SK-N-SH (cell line): Measurements from ENCODE around the gene HS3ST5. TPM values are rescaled to one million over a fixed set of nuclear protein-coding genes. Genes with fewer than 3 reads are reported as not detected.
"Not testable (repeated sequence)": the region's sequence is repeated elsewhere in the genome, so short reads cannot be mapped to it uniquely, and the experiment has no call there.

Source experiments
- CTCF ChIA-PET: fragments of 300-600, 350-600 bp; formaldehyde crosslinking; extraction: SDS; loops from one replicate; lab custom pipeline; 2021; lab: Yijun Ruan, JAX
- POLR2A ChIA-PET: fragments of 350-600 bp; sonication (Branson Sonifier 250); formaldehyde crosslinking; extraction: SDS; loops from one replicate; lab custom pipeline; 2020; ENCODE audit warnings: antibody characterized with exemption, inconsistent platforms; lab: Yijun Ruan, JAX
- DNase-seq: peaks from one replicate; pipeline ENCODE4 v3.0.0; 2012
- H2AFZ ChIP-seq: fragments of 200-600 bp; sonication (generic); 2 replicates; pipeline ENCODE4 v1.8.1; 2016; ENCODE audit warnings: antibody characterized with exemption, mild to moderate bottlenecking, low read depth
- H3F3A ChIP-seq: fragments of 200-600 bp; sonication (generic); replicated peaks from 2 replicates; pipeline ENCODE3; 2016; ENCODE audit warnings: antibody characterized with exemption, mild to moderate bottlenecking; ENCODE audit not compliant: insufficient read depth
- H3K27ac ChIP-seq, 2 experiments: fragments of 200-500 bp in 1 of 2; fragments of 200-600 bp in 1 of 2; sonication (Bioruptor generic) in 1 of 2; sonication (generic), shearing (Covaris generic) in 1 of 2; 2 replicates each; pipeline versions ENCODE4 v1.5.1 to v1.6.1; 2014 to 2016; ENCODE audit warnings: low read depth in 2 of 2, inconsistent platforms in 1 of 2, low read length in 1 of 2, mild to moderate bottlenecking in 1 of 2, mixed read lengths in 1 of 2
- H3K27me3 ChIP-seq: fragments of 200-600 bp; sonication (generic), shearing (Covaris generic); 2 replicates; pipeline ENCODE4 v1.6.1; 2016; ENCODE audit warnings: mixed run types; ENCODE audit not compliant: insufficient read depth
- H3K36me3 ChIP-seq, 2 experiments: fragments of 200-500 bp in 1 of 2; fragments of 200-600 bp in 1 of 2; sonication (Bioruptor generic) in 1 of 2; sonication (generic) in 1 of 2; replicated peaks in 1 of 2; 2 replicates each; pipeline versions ENCODE3 to v1.5.1; 2014 to 2016; ENCODE audit warnings: low read length in 1 of 2, mild to moderate bottlenecking in 1 of 2; ENCODE audit not compliant: insufficient read depth in 2 of 2, control insufficient read depth in 1 of 2
- H3K4me1 ChIP-seq, 2 experiments: fragments of 200-500 bp in 1 of 2; fragments of 200-600 bp in 1 of 2; sonication (Bioruptor generic) in 1 of 2; sonication (generic), shearing (Covaris generic) in 1 of 2; 2 replicates each; pipeline versions ENCODE4 v1.5.1 to v1.6.1; 2014 to 2016; ENCODE audit warnings: low read depth in 1 of 2, low read length in 1 of 2, mixed run types in 1 of 2; ENCODE audit not compliant: insufficient read depth in 2 of 2, control insufficient read depth in 1 of 2
- H3K4me2 ChIP-seq: fragments of 200-600 bp; sonication (generic), shearing (Covaris generic); 2 replicates; pipeline ENCODE4 v1.6.1; 2017; ENCODE audit warnings: mixed run types
- H3K4me3 ChIP-seq, 2 experiments: fragments of 200-500 bp in 1 of 2; fragments of 200-600 bp in 1 of 2; sonication (Bioruptor generic) in 1 of 2; sonication (generic), shearing (Covaris generic) in 1 of 2; 2 replicates each; pipeline versions ENCODE4 v1.5.1 to v1.8.1; 2014 to 2016; ENCODE audit warnings: low read depth in 2 of 2, inconsistent platforms in 1 of 2, low read length in 1 of 2, mild to moderate bottlenecking in 1 of 2, mixed read lengths in 1 of 2, moderate library complexity in 1 of 2
- H3K79me2 ChIP-seq: fragments of 200-600 bp; sonication (generic); 2 replicates; pipeline ENCODE4 v1.8.1; 2017; ENCODE audit warnings: mild to moderate bottlenecking; ENCODE audit not compliant: insufficient read depth
- H3K9ac ChIP-seq: fragments of 200-600 bp; sonication (generic); 2 replicates; pipeline ENCODE4 v1.6.1; 2017; ENCODE audit warnings: mixed run types
- H3K9me2 ChIP-seq: fragments of 200-600 bp; sonication (generic); 2 replicates; pipeline ENCODE4 v1.6.1; 2017; ENCODE audit warnings: mixed run types
- H3K9me3 ChIP-seq: fragments of 200-600 bp; sonication (generic); 2 replicates; pipeline ENCODE4 v1.6.1; 2017; ENCODE audit warnings: mixed run types, mild to moderate bottlenecking, moderate library complexity
- H4K20me1 ChIP-seq: fragments of 200-600 bp; sonication (generic); 2 replicates; pipeline ENCODE4 v1.6.1; 2017; ENCODE audit warnings: mild to moderate bottlenecking, mixed run types; ENCODE audit not compliant: insufficient read depth
- ELF1 ChIP-seq: IDR thresholded peaks from 2 replicates; pipeline ENCODE4 v1.4.0; 2012
- FOSL2 ChIP-seq: IDR thresholded peaks from 2 replicates; pipeline ENCODE4 v1.4.0; 2012; ENCODE audit warnings: low read depth, mild to moderate bottlenecking, moderate library complexity, borderline replicate concordance
- FOXJ3 ChIP-seq: sonication (generic); formaldehyde crosslinking; IDR thresholded peaks from 2 replicates; pipeline ENCODE4 v1.5.1; 2020; ENCODE audit warnings: mild to moderate bottlenecking, missing genetic modification reagents
- FOXM1 ChIP-seq: IDR thresholded peaks from 2 replicates; pipeline ENCODE4 v1.4.0; 2012; ENCODE audit warnings: low read depth, mild to moderate bottlenecking
- GABPA ChIP-seq: IDR thresholded peaks from 2 replicates; pipeline ENCODE4 v1.4.0; 2012; ENCODE audit warnings: low read depth, mild to moderate bottlenecking
- GATA2 ChIP-seq: sonication (generic); formaldehyde crosslinking; IDR thresholded peaks from 2 replicates; pipeline ENCODE4 v1.5.0; 2020; ENCODE audit warnings: mild to moderate bottlenecking, missing genetic modification reagents
- MEF2A ChIP-seq: IDR thresholded peaks from 2 replicates; pipeline ENCODE4 v1.4.0; 2012; ENCODE audit warnings: low read depth, borderline replicate concordance
- POLR2AphosphoS5 ChIP-seq: IDR thresholded peaks from 2 replicates; pipeline ENCODE4 v1.6.1; 2012; ENCODE audit warnings: low read depth, low read length
- RFX5 ChIP-seq: IDR thresholded peaks from 2 replicates; pipeline ENCODE4 v1.6.1; 2012; ENCODE audit warnings: mild to moderate bottlenecking, improper control_type of control experiment, low read length
- SIN3A ChIP-seq: IDR thresholded peaks from 2 replicates; pipeline ENCODE4 v1.6.1; 2012; ENCODE audit warnings: low read depth, mild to moderate bottlenecking, low read length, moderate library complexity, borderline replicate concordance
- SMC3 ChIP-seq: IDR thresholded peaks from 2 replicates; pipeline ENCODE4 v1.6.1; 2012; ENCODE audit warnings: low read depth, low read length, improper control_type of control experiment
- TAF1 ChIP-seq: IDR thresholded peaks from 2 replicates; pipeline ENCODE4 v1.6.1; 2012; ENCODE audit warnings: low read depth, mild to moderate bottlenecking, low read length, moderate library complexity, borderline replicate concordance
- TCF12 ChIP-seq: IDR thresholded peaks from 2 replicates; pipeline ENCODE4 v1.4.0; 2012
- TEAD4 ChIP-seq: IDR thresholded peaks from 2 replicates; pipeline ENCODE4 v1.4.0; 2012; ENCODE audit warnings: mild to moderate bottlenecking, borderline replicate concordance; ENCODE audit not compliant: insufficient read depth
- WGBS: methylation state at CpG from one replicate; pipeline ENCODE4 v1.1.6; 2017; ENCODE audit warnings: low lambda C conversion rate; 5-methylcytosine and 5-hydroxymethylcytosine counted together
- polyA plus RNA-seq, 3 experiments: library from polyadenylated mRNA; depleted of rRNA; stranded (reverse); fragments of >200 nt; gene quantifications; 2 replicates each; pipeline ENCODE4 v1.2.3, GENCODE V29; 2012
- TF ChIP-seq, protein P1 (sequence below): fragments of 150-350 bp; IDR thresholded peaks from 2 replicates; pipeline ENCODE4 v1.6.1; 2016; ENCODE audit warnings: mild to moderate bottlenecking, low read depth, low read length
- TF ChIP-seq, protein P2 (sequence below): fragments of 150-350 bp; IDR thresholded peaks from 2 replicates; pipeline ENCODE4 v1.6.1; 2017; ENCODE audit warnings: antibody characterized with exemption, low read length, low read depth, borderline replicate concordance
- TF ChIP-seq, protein P3 (sequence below): fragments of 200-600 bp; sonication (generic); IDR thresholded peaks from 2 replicates; pipeline ENCODE4 v1.6.1; 2017; ENCODE audit warnings: antibody characterized with exemption, mild to moderate bottlenecking, moderate library complexity
- TF ChIP-seq, protein P4 (sequence below): IDR thresholded peaks from 2 replicates; pipeline ENCODE4 v1.4.0; 2012; ENCODE audit warnings: low read depth, borderline replicate concordance
- TF ChIP-seq, protein P5 (sequence below): IDR thresholded peaks from 2 replicates; pipeline ENCODE4 v1.4.0; 2012; ENCODE audit warnings: low read depth, borderline replicate concordance

The HS3ST5 gene
- polyA plus RNA-seq, 1 of the 3 experiments (the other 2 are of a cell fraction) = 0.02 TPM

DNA sequence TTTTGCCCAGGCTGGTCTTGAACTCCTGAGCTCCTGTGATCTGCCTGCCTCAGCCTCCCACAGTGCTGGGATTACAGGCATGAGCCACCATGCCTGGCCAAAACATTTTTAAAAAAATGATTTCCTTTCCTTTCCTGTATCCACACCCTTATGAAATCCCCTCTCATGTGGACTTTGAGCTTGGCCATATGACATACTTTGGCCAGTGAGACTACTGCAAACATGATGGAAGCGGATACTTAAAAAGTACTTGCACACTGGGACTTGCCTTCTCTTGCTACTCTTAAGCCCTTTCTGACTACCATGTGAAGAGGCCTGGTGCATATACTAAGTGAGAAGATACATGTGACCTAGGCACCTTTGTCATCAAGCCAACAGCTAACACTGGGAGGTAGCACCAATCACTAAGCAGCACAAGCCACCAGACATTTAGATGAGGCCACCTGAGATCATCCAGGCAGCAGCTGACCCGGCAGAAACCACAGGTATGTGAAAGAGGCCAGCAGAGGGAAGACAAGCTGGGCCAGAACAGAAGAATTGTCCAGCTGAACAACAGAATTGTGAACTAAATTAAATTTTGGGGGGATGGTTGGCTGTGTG is 293.4 kb downstream of the HS3ST5 start:
- Histone ChIP-seq H2AFZ (no peak overlapping the region), H3K79me2 (no peaks in the 10 kb centered on the region), H3K4me1 (no peaks in the 10 kb centered on the region), H3K9ac (no peak overlapping the region)
- ChIA-PET CTCF (interaction anchor here (1.5 kb wide), 1 partner anchor 11 kb away, joined by 4 read pairs; no protein-coding TSS in a partner anchor), POLR2A (interaction anchor here (1.3 kb wide), 1 partner anchor 9 kb away, joined by 3 read pairs; no protein-coding TSS in a partner anchor)
- no peak for DNase-seq
- TF ChIP-seq, protein P1, sequence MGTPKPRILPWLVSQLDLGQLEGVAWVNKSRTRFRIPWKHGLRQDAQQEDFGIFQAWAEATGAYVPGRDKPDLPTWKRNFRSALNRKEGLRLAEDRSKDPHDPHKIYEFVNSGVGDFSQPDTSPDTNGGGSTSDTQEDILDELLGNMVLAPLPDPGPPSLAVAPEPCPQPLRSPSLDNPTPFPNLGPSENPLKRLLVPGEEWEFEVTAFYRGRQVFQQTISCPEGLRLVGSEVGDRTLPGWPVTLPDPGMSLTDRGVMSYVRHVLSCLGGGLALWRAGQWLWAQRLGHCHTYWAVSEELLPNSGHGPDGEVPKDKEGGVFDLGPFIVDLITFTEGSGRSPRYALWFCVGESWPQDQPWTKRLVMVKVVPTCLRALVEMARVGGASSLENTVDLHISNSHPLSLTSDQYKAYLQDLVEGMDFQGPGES = no peak
- TF ChIP-seq ELF1 (no peak), FOXJ3 (CRISPR knock-in tag) (no peak), MEF2A (no peak), FOXM1 (no peak), TAF1 (no peak), GABPA (no peak), TEAD4 (no peak), POLR2AphosphoS5 (no peak), SMC3 (no peak), GATA2 (CRISPR knock-in tag) (no peak), TCF12 (no peak), FOSL2 (no peak), SIN3A (no peak), RFX5 (no peak)
- TF ChIP-seq, protein P2, sequence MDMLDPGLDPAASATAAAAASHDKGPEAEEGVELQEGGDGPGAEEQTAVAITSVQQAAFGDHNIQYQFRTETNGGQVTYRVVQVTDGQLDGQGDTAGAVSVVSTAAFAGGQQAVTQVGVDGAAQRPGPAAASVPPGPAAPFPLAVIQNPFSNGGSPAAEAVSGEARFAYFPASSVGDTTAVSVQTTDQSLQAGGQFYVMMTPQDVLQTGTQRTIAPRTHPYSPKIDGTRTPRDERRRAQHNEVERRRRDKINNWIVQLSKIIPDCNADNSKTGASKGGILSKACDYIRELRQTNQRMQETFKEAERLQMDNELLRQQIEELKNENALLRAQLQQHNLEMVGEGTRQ = no peak
- TF ChIP-seq, protein P3, sequence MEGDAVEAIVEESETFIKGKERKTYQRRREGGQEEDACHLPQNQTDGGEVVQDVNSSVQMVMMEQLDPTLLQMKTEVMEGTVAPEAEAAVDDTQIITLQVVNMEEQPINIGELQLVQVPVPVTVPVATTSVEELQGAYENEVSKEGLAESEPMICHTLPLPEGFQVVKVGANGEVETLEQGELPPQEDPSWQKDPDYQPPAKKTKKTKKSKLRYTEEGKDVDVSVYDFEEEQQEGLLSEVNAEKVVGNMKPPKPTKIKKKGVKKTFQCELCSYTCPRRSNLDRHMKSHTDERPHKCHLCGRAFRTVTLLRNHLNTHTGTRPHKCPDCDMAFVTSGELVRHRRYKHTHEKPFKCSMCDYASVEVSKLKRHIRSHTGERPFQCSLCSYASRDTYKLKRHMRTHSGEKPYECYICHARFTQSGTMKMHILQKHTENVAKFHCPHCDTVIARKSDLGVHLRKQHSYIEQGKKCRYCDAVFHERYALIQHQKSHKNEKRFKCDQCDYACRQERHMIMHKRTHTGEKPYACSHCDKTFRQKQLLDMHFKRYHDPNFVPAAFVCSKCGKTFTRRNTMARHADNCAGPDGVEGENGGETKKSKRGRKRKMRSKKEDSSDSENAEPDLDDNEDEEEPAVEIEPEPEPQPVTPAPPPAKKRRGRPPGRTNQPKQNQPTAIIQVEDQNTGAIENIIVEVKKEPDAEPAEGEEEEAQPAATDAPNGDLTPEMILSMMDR = no peak
- TF ChIP-seq, protein P4, sequence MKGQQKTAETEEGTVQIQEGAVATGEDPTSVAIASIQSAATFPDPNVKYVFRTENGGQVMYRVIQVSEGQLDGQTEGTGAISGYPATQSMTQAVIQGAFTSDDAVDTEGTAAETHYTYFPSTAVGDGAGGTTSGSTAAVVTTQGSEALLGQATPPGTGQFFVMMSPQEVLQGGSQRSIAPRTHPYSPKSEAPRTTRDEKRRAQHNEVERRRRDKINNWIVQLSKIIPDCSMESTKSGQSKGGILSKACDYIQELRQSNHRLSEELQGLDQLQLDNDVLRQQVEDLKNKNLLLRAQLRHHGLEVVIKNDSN = no peak
- TF ChIP-seq, protein P5, sequence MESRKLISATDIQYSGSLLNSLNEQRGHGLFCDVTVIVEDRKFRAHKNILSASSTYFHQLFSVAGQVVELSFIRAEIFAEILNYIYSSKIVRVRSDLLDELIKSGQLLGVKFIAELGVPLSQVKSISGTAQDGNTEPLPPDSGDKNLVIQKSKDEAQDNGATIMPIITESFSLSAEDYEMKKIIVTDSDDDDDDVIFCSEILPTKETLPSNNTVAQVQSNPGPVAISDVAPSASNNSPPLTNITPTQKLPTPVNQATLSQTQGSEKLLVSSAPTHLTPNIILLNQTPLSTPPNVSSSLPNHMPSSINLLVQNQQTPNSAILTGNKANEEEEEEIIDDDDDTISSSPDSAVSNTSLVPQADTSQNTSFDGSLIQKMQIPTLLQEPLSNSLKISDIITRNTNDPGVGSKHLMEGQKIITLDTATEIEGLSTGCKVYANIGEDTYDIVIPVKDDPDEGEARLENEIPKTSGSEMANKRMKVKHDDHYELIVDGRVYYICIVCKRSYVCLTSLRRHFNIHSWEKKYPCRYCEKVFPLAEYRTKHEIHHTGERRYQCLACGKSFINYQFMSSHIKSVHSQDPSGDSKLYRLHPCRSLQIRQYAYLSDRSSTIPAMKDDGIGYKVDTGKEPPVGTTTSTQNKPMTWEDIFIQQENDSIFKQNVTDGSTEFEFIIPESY = no peak
- TF ChIP-seq, all 33 proteins: peak for 0
- H3K9me3 ChIP-seq = no peaks in the 10 kb centered on the region
- no peaks in the 10 kb centered on the region for H3K27me3 ChIP-seq
- no peaks in the 10 kb centered on the region for H3F3A ChIP-seq
- WGBS = 51% methylated on average over 2 of the region's 2 CpGs
- no peak overlapping the region for H3K27ac ChIP-seq
- no peaks in the 10 kb centered on the region for H3K36me3 ChIP-seq
- H4K20me1 ChIP-seq = no peaks in the 10 kb centered on the region
- H3K4me2 ChIP-seq = no peak overlapping the region
- H3K4me3 ChIP-seq = no peak overlapping the region
- H3K9me2 ChIP-seq = no peaks in the 10 kb centered on the region

DNA sequence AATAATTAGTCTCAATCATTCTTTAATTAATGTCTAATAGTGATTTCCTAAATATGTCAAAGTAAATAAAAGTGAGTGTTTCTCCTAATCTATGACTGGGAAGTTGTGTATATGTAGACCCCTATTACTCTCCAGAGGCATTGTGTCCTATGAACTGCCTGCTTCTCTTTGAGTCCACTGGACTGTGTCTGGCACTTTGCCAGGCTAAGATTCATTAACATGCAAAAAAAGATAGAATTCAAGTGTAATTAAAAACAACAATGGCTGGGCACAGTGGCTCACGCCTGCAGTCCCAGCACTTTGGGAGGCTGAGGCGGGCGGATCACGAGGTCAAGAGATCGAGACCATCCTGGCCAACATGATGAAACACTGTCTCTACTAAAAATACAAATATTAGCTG is 298.3 kb downstream of the HS3ST5 start:
- H3K9me2 ChIP-seq, H3F3A ChIP-seq, H3K27ac ChIP-seq, H3K4me1 ChIP-seq, H3K9me3 ChIP-seq, H4K20me1 ChIP-seq, H3K27me3 ChIP-seq, POLR2A ChIA-PET, H3K36me3 ChIP-seq, DNase-seq, H2AFZ ChIP-seq, H3K4me2 ChIP-seq, H3K79me2 ChIP-seq, H3K4me3 ChIP-seq, CTCF ChIA-PET, H3K9ac ChIP-seq: not testable (repeated sequence)
- WGBS = 75% methylated on average over 5 of the region's 5 CpGs
